HG02938 (cell line): ENCODE measurements around the gene NDP.
"Not testable (repeated sequence)": the region's sequence is repeated elsewhere in the genome, so short reads cannot be mapped to it uniquely, and the experiment has no call there.

Experiments used
- ATAC-seq: cut with Tn5 transposase; IDR thresholded peaks from one replicate; pipeline ENCODE4 v1.9.1; 2021; ENCODE audit warnings: mild to moderate bottlenecking, moderate library complexity; ENCODE audit not compliant: unreplicated experiment

Gene NDP

GRCh38 chrX:43971966-43972961, 926 bp downstream of the NDP start:
- ATAC-seq, result no peak

DNA sequence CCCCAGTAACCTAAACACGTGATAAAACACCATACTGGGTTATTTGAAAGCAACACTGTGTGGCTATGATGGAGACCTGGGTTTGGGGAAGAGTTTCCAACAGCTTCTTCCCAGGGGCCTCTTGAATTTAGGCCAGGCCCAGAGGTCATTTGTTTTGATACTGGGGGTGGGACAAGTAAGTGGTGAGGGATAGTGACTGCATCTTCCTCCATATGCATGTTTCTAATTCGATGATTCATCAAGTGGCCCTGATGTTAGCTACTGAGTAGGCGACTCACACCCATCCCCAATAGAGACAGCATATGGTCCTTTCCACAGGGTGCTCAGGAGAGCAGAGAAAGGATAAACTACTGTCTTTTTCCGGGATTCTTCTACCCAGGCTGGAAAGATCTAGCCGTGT, 2.7 kb downstream of the NDP start:
- no peak for ATAC-seq

DNA sequence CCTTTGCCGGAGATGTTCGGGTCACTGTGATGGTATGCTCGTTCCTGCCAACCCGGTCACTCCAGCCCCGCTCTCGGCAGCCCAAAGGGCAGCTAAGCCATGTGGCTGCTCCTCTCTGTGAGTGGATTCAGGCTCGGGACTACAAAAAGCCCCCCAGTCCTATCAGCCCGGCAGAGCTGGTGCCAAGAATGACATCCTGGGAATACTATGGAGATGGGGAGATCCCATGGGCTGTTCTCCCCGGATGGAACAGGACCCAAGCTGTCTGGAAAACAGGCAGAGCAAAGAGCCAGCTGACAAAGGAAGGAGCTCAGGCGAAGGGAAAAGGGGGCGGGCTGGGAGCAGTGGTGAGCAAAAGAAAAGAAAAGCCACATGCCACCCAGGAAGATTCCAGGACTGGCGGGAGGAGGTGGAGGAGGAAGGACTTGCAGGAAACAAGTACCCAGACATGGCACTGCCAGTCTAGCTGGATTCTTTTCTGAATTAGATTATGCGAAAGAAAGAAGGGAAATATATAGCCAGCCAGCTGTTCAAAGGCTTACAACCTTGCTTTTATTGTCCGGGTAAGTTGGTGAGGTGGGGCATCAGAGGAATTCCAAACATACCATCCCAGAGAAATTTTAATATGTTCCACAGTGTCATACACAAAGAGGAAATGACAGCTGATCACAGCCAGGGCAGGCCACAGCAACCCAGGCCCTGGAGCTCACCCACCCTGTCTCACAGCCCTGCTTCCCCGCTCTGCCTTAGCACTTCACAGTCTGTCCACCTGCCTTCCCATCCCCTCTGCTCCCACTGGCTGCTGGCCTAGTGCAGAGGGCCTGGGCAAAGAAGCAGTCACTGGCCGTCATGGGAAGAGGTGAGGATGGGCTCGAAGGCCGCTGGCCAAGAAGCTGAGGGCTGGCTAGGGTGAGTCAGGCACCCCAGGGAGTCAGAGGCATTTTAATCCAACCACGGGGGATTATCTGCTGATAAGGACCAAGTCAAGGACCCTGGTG, 3.4 kb downstream of the NDP start:
- ATAC-seq, result no peak

DNA sequence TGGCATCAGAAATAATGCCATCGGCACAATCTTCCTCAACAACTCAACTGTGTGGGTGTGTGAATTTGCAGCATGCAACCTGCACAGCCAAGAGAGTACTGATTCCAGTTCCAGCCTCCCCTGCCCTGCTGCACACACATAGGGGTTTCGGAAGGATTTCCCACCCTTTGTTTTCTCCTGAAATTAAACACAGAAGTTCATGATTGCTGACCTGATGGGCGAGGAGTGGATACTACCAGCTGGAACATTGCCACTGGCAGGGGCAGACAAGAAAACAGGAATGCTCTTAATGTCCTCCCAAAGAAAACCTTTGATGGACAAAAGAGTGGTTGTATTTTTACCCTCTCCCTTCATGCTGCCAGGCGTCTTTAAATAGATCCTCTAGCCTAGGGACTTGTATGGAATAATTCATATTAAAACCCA, 4.8 kb downstream of the NDP start:
- no peak for ATAC-seq

DNA sequence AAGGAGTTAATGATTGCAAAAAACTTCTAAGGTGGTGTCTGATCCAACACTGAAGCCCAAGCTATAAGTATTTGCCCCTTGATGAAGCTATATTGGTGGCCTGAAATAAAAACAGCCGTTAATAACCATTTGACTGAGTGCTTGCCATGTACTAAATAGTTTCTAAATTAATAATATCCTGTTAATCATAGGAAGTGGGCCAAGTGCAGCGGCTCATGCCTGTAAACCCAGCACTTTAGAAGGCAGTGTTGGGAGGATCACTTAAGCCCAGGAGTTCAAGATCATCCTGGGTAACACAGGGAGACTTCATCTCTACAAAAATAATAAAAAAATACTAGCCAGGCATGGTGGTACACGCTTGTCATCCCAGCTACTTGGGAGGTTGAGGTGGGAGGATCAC, 8.3 kb downstream of the NDP start:
- no peak for ATAC-seq

- ATAC-seq, result no peak
These were observed 9.5 kb downstream of the NDP start for GRCh38 chrX:43963726-43964125.

DNA sequence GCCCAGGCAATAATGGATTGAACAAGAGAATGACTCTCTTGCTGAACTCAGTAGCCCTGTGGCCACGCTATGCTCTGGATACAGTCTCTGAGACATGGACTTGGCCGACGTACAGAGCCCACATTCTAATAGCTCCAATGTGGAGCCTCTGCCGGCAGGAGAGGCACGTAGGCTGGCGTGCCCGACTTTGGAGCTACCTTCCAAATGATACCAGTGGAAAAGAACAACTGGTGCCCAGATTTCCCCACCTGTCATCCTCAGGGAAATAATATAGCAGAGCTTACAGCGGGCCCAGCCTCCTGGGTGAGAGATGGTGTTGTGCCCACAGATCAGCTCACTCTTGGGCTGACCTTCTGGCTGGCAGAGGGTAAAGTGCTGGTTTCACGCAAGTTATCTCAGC, 10.6 kb downstream of the NDP start:
- ATAC-seq, result no peak

GRCh38 chrX:43961699-43962098, 11.5 kb downstream of the NDP start:
- no peak for ATAC-seq

DNA sequence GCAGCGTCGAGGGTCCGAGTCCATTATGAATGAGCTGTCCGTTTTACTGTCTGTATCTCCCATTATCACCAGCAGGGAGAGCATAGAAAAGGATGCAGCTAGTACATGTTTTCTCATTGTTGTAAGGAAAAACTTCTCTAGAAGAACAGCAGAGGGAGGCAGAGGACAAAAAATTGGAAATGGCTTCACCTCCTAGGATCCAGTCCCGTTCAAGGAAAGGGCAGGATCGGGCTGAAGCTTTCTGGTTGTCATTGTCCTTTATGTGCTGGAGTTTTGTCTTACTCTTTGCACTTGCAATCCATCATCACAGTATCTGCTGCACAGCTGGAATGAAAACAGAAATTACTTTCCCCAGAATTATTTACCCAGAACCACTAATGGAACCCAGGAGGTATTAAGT, 14.7 kb downstream of the NDP start:
- ATAC-seq, result peak; percentile 61

- no peak for ATAC-seq
These were observed 17.2 kb downstream of the NDP start for GRCh38 chrX:43956034-43956433.

DNA sequence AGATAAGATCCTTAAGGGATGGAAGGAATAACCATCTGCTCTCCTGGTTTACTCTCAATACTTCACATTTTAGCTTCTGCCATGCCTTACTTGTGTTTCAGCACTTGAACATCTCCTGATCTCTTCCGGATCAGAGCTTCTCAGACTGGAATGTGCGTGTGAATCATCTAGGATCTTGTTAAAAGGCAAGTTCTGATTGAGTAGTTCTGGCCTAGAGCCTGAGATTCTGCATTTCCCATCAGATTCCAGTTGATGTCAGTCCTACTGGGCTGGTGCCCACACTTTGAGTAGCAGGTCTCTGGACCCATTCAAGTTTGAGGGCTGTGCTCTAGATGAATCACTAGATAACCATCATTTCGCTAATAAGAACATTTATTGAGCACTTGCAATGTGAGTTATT, 20.0 kb downstream of the NDP start:
- no peak for ATAC-seq

GRCh38 chrX:43949669-43950068, 23.5 kb downstream of the NDP start:
- ATAC-seq, result no peak

DNA sequence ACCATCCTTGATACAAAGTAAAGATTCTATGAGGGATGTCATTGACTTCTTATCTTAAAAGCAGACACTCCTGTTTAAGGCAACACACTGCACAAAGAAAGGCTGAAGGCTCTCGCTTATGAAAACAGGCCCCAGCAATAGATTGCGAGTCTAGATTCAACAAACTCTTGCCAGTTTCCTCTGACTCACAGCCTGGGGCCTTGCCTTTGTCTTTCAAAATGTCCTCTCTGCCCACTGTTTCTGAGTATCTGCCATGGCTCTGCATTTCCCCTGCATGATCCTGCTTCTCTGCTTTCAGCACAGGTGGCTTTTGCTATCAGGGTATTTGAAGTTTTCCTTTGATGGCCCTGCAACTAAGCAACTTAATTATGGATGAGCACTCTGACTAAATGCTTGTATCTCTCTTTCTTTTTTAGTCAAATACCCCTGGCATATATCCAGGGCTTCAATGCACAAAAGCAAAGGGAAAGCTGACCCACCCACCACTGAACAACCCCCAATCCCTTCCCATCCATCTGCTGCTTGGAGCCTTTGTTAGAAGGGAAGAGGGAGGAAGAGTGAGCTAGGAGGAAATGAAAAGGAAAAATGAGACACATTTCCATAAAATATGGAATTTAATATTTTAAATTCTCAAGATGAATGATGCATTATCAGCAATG, 32.2 kb downstream of the NDP start:
- ATAC-seq, result no peak

DNA sequence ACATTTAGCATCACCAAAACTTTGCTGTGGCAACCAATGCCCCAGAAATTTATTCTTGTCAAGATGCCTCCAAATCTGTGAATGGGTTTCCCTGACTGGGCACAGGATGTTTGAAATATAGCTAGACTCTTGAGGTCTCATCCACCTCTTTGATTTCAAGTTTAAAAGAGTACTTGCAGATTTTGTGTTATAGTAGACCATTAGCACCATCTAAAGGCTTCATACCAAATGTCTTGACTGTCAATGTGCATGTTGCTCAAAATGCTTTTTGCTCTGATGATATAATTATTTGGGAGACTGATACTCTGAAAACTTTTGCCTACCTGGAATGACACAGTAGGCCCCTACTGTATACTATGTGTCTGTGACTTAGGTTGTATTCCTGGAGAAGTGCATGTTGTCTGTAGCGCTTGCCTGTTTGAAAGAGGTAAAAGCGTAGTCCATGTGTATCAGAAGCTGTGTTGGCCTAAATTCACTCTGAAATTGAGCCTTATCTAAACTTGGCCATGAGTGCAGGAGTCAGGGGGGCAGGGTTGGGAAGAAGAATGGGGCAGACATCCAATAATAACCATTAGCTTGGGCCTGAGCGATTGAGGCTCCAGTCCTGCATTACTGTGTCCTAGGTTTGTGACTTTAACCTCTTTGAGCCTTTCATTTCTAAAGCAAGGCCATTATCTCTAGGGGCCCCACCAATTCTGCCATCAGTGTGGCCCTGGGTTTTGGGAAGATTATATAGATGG, 33.8 kb downstream of the NDP start:
- no peak for ATAC-seq

GRCh38 chrX:43922032-43922431, 51.2 kb downstream of the NDP start:
- not testable (repeated sequence) for ATAC-seq

DNA sequence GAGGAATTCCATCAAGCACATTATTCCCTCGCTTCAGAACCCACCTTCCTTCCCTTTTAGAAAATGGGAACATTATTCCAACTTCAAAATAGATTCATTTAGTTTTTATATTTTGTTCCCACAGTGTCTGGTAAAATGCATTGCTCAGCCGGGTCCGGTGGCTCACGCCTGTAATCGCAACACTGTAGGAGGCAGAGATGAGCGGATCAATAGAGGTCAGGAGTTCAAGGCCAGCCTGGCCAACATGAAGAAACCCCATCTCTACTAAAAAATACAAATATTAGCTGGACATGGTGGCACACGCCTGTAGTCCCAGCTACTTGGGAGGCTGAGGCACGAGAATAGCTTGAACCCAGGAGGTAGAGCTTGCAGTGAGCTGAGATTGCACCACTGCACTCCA, 62.4 kb downstream of the NDP start:
- not testable (repeated sequence) for ATAC-seq

GRCh38 chrX:43910012-43910411, 63.2 kb downstream of the NDP start:
- ATAC-seq, result no peak

- no peak for ATAC-seq
These were observed 64.0 kb downstream of the NDP start for GRCh38 chrX:43909141-43909540.

DNA sequence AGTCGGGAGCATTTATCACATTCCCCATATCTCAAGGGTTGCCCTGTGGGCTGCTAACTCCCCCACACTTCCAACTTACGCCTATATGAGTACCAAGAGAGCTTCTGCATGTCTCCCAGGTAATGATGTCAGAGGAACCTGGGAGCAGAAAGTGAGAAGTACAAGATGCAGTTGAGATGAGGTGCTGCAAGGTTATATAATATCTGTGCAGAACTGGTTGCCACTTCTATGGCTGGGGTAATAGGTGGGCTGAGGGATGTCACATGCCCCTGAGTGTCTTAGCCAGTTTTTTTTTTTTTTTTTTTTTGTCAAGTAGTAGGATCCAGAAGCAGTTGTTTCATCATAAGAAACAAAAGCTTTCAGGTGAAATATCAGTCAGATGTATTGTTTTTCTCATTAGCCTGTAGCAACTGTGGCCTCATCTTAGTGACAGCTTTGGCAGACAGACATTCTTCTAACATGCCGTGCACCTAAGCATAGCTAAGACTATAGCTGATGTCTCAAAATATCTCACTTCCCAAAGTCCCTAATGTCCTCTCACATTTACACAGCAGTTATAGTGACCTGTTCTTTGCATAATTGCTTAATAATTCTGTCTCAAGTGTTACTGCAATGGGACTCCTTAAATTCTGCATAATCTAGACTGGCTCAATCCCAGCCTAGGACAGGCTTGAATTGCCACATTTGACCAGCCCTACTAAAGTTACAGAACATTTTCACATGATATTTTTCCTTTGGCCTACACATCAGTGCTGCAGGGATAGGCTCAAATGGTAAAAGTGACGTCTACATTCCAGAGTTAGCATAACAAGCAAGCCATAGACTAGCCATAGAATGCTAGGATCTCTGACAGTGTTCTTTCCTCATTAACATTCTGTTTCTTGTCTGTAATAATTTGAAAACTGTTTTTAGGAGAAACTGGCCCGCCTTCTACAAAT, 73.0 kb downstream of the NDP start:
- ATAC-seq, result no peak
